Activated T-helper 1 cell treated with anti-CD3 and anti-CD28 coated beads, Interleukin-12 subunit alpha, Interleukin-12 subunit beta, Interleukin-2, Interleukin-4 antibody, amounts not matched to agents 30 ng/mL and 10 ng/mL and 1 ng/mL, durations not matched to agents 14 hours and 24 hours and 36 hours (primary cell): ENCODE measurements around the gene TRIO. TPM values are rescaled to one million over a fixed set of nuclear protein-coding genes. Genes with fewer than 3 reads are reported as not detected.

Experiments
- DNase-seq: peaks from one replicate; pipeline ENCODE4 v3.0.0; 2021; ENCODE audit warnings: low spot score
- H3K27ac Mint-ChIP-seq: one replicate; pipeline ENCODE4 v1.8.0; 2021; ENCODE audit warnings: mild to moderate bottlenecking, mixed read lengths
- H3K27me3 Mint-ChIP-seq: one replicate; pipeline ENCODE4 v1.8.0; 2022; ENCODE audit warnings: mild to moderate bottlenecking, moderate library complexity, mixed read lengths; ENCODE audit not compliant: insufficient read depth
- H3K36me3 Mint-ChIP-seq: one replicate; pipeline ENCODE4 v1.8.0; 2021; ENCODE audit warnings: low read depth, mixed read lengths
- H3K4me1 Mint-ChIP-seq: one replicate; pipeline ENCODE4 v1.8.0; 2021; ENCODE audit warnings: low read depth, mixed read lengths
- H3K4me3 Mint-ChIP-seq: one replicate; pipeline ENCODE4 v1.8.0; 2021; ENCODE audit warnings: mild to moderate bottlenecking, moderate library complexity, mixed read lengths
- H3K9me3 Mint-ChIP-seq: one replicate; pipeline ENCODE4 v1.8.0; 2021; ENCODE audit warnings: mixed read lengths
- intact Hi-C: fragments of 100-400 bp; cut with micrococcal nuclease; formaldehyde crosslinking; loops from one replicate; pipeline ENCODE4 v1.15.1; 2024
- total RNA-seq: library from RNA; stranded (reverse); gene quantifications from 2 replicates; pipeline ENCODE4 v1.2.3, GENCODE V29; 2022

The TRIO gene
- total RNA-seq, 1 donor from 2014 or later = 11.4 TPM

GRCh38 chr5:14227513-14227912, 84.4 kb downstream of the TRIO start:
- Mint-ChIP-seq H3K27me3 (peaks cover 4% of the 10 kb centered on the region), H3K9me3 (no peaks in the 10 kb centered on the region), H3K27ac (no peak overlapping the region), H3K36me3 (no peaks in the 10 kb centered on the region), H3K4me3 (no peak overlapping the region), H3K4me1 (peaks cover 13% of the 10 kb centered on the region)
- DNase-seq = no peak
- intact Hi-C loops = no loop called here

GRCh38 chr5:14228219-14228618, 85.1 kb downstream of the TRIO start:
- H3K27me3 Mint-ChIP-seq = peaks cover 4% of the 10 kb centered on the region
- peaks cover 6% of the 10 kb centered on the region for H3K4me1 Mint-ChIP-seq
- no peaks in the 10 kb centered on the region for H3K9me3 Mint-ChIP-seq
- H3K36me3 Mint-ChIP-seq = no peaks in the 10 kb centered on the region
- intact Hi-C loops = no loop called here
- no peak overlapping the region for H3K27ac Mint-ChIP-seq
- H3K4me3 Mint-ChIP-seq = no peak overlapping the region
- DNase-seq = no peak

GRCh38 chr5:14229181-14229580, 86.0 kb downstream of the TRIO start:
- intact Hi-C loops = no loop called here
- H3K27me3 Mint-ChIP-seq = peaks cover 7% of the 10 kb centered on the region
- no peak overlapping the region for H3K4me3 Mint-ChIP-seq

GRCh38 chr5:14229734-14230133, 86.6 kb downstream of the TRIO start:
- H3K4me1 Mint-ChIP-seq = no peaks in the 10 kb centered on the region

More at GRCh38 chr5:14229181-14229580, 86.0 kb downstream of the TRIO start:
- H3K27ac Mint-ChIP-seq = no peak overlapping the region
- no peaks in the 10 kb centered on the region for H3K9me3 Mint-ChIP-seq
- H3K4me1 Mint-ChIP-seq = no peaks in the 10 kb centered on the region
- DNase-seq = no peak
- H3K36me3 Mint-ChIP-seq = no peaks in the 10 kb centered on the region

GRCh38 chr5:14231156-14231555, 88.0 kb downstream of the TRIO start:
- Mint-ChIP-seq H3K36me3 (no peaks in the 10 kb centered on the region), H3K9me3 (no peaks in the 10 kb centered on the region), H3K27ac (no peak overlapping the region), H3K27me3 (peaks cover 9% of the 10 kb centered on the region), H3K4me3 (no peak overlapping the region), H3K4me1 (no peaks in the 10 kb centered on the region)
- intact Hi-C loops = no loop called here
- no peak for DNase-seq

More at GRCh38 chr5:14229734-14230133, 86.6 kb downstream of the TRIO start:
- Mint-ChIP-seq H3K27ac (no peak overlapping the region), H3K4me3 (no peak overlapping the region), H3K9me3 (no peaks in the 10 kb centered on the region), H3K27me3 (peaks cover 9% of the 10 kb centered on the region), H3K36me3 (no peaks in the 10 kb centered on the region)
- intact Hi-C loops = no loop called here
- DNase-seq = no peak

GRCh38 chr5:14231890-14232289, 88.7 kb downstream of the TRIO start:
- no peak overlapping the region for H3K27ac Mint-ChIP-seq
- H3K4me3 Mint-ChIP-seq = no peak overlapping the region
- H3K9me3 Mint-ChIP-seq = no peaks in the 10 kb centered on the region
- H3K27me3 Mint-ChIP-seq = peaks cover 11% of the 10 kb centered on the region
- intact Hi-C loops = no loop called here
- H3K4me1 Mint-ChIP-seq = no peaks in the 10 kb centered on the region
- no peaks in the 10 kb centered on the region for H3K36me3 Mint-ChIP-seq
- no peak for DNase-seq

GRCh38 chr5:14234204-14234603, 91.1 kb downstream of the TRIO start:
- no peaks in the 10 kb centered on the region for H3K9me3 Mint-ChIP-seq
- no peaks in the 10 kb centered on the region for H3K36me3 Mint-ChIP-seq
- intact Hi-C loops = no loop called here
- DNase-seq = no peak
- peaks cover 11% of the 10 kb centered on the region for H3K27me3 Mint-ChIP-seq
- no peaks in the 10 kb centered on the region for H3K4me1 Mint-ChIP-seq
- H3K27ac Mint-ChIP-seq = no peak overlapping the region
- H3K4me3 Mint-ChIP-seq = no peak overlapping the region

GRCh38 chr5:14235872-14236271, 92.7 kb downstream of the TRIO start:
- no peak for DNase-seq
- H3K27ac Mint-ChIP-seq = no peak overlapping the region
- H3K4me1 Mint-ChIP-seq = no peaks in the 10 kb centered on the region
- H3K4me3 Mint-ChIP-seq = no peak overlapping the region
- no peaks in the 10 kb centered on the region for H3K9me3 Mint-ChIP-seq
- H3K36me3 Mint-ChIP-seq = no peaks in the 10 kb centered on the region
- H3K27me3 Mint-ChIP-seq = peaks cover 11% of the 10 kb centered on the region
- intact Hi-C loops = no loop called here

GRCh38 chr5:14236757-14237156, 93.6 kb downstream of the TRIO start:
- no peak for DNase-seq
- intact Hi-C loops = no loop called here
- H3K9me3 Mint-ChIP-seq = no peaks in the 10 kb centered on the region
- no peaks in the 10 kb centered on the region for H3K36me3 Mint-ChIP-seq
- no peak overlapping the region for H3K4me3 Mint-ChIP-seq
- H3K27ac Mint-ChIP-seq = no peak overlapping the region
- H3K27me3 Mint-ChIP-seq = peaks cover 11% of the 10 kb centered on the region
- H3K4me1 Mint-ChIP-seq = no peaks in the 10 kb centered on the region

GRCh38 chr5:14237317-14238086, 94.4 kb downstream of the TRIO start:
- no peak overlapping the region for H3K4me3 Mint-ChIP-seq
- H3K4me1 Mint-ChIP-seq = no peaks in the 10 kb centered on the region
- no peaks in the 10 kb centered on the region for H3K9me3 Mint-ChIP-seq
- intact Hi-C loops = no loop called here
- H3K27me3 Mint-ChIP-seq = peaks cover 11% of the 10 kb centered on the region
- no peak overlapping the region for H3K27ac Mint-ChIP-seq
- H3K36me3 Mint-ChIP-seq = no peaks in the 10 kb centered on the region
- DNase-seq = no peak

GRCh38 chr5:14238272-14238671, 95.1 kb downstream of the TRIO start:
- no peaks in the 10 kb centered on the region for H3K36me3 Mint-ChIP-seq
- intact Hi-C loops = no loop called here
- H3K9me3 Mint-ChIP-seq = no peaks in the 10 kb centered on the region
- peaks cover 13% of the 10 kb centered on the region for H3K27me3 Mint-ChIP-seq
- no peak overlapping the region for H3K27ac Mint-ChIP-seq
- H3K4me1 Mint-ChIP-seq = no peaks in the 10 kb centered on the region
- DNase-seq = no peak
- no peak overlapping the region for H3K4me3 Mint-ChIP-seq

GRCh38 chr5:14239404-14239803, 96.3 kb downstream of the TRIO start:
- DNase-seq = no peak
- Mint-ChIP-seq H3K36me3 (no peaks in the 10 kb centered on the region), H3K27ac (no peak overlapping the region), H3K9me3 (no peaks in the 10 kb centered on the region), H3K27me3 (peaks cover 7% of the 10 kb centered on the region), H3K4me3 (no peak overlapping the region), H3K4me1 (no peaks in the 10 kb centered on the region)
- intact Hi-C loops = no loop called here

GRCh38 chr5:14239951-14240350, 96.8 kb downstream of the TRIO start:
- intact Hi-C loops = no loop called here
- DNase-seq = no peak
- H3K27ac Mint-ChIP-seq = no peak overlapping the region
- no peaks in the 10 kb centered on the region for H3K36me3 Mint-ChIP-seq
- H3K27me3 Mint-ChIP-seq = peaks cover 7% of the 10 kb centered on the region
- no peak overlapping the region for H3K4me3 Mint-ChIP-seq
- H3K4me1 Mint-ChIP-seq = no peaks in the 10 kb centered on the region
- no peaks in the 10 kb centered on the region for H3K9me3 Mint-ChIP-seq

- Mint-ChIP-seq H3K36me3 (no peaks in the 10 kb centered on the region), H3K9me3 (no peaks in the 10 kb centered on the region), H3K4me3 (no peak overlapping the region), H3K27me3 (peaks cover 7% of the 10 kb centered on the region), H3K27ac (no peak overlapping the region), H3K4me1 (no peaks in the 10 kb centered on the region)
- intact Hi-C loops = no loop called here
- no peak for DNase-seq
Observed at GRCh38 chr5:14240359-14240758, 97.2 kb downstream of the TRIO start.
